Peyer's patch (tissue), 4 donors: ENCODE results near the gene SLC29A4.

ENCODE experiments used
- POLR2A ChIP-seq, 2 donors: fragments of 450-650 bp; IDR thresholded peaks; one replicate each; pipeline ENCODE4 v1.5.1; 2017; ENCODE audit warnings: antibody characterized with exemption in 2 of 2, mild to moderate bottlenecking in 2 of 2, moderate library complexity in 2 of 2
- TF ChIP-seq, protein P1 (sequence below), 6 experiments: fragments of 450-650 bp in 4 of 6; fragments of 200-600 bp in 2 of 6; sonication (generic) in 1 of 6; IDR thresholded peaks; one replicate each; pipeline ENCODE4 v1.5.1; 2017 to 2019; ENCODE audit warnings: antibody characterized with exemption in 6 of 6, mild to moderate bottlenecking in 3 of 6, moderate library complexity in 1 of 6

DNA sequence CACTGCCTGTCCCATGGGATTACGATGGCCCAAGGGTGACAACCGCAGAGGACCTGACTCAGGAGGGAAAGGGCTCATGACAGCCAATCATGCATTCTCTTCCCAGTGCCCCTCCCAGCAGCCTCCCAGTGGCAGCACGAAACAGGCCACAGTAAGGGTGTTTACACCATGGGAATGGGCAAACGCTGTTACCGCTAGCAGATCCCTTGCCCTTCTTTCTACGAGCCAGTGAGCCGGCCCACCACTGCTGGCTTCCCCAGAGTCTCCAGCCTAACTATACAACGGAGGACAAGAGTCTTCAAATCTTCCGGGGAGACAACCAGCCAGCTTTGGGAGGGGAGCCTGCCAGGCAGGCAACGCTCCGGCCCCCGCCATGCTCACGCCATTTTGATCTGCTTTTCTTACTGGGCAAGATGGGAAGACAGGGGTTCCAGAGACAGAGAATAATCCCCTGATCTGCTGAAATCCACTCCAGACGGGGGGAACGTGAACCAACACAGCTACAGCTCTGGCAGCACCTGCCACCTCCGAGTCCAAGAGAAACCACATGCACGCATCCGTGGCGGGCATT lies 69.8 kb downstream of the SLC29A4 start:
- TF ChIP-seq, protein P1, sequence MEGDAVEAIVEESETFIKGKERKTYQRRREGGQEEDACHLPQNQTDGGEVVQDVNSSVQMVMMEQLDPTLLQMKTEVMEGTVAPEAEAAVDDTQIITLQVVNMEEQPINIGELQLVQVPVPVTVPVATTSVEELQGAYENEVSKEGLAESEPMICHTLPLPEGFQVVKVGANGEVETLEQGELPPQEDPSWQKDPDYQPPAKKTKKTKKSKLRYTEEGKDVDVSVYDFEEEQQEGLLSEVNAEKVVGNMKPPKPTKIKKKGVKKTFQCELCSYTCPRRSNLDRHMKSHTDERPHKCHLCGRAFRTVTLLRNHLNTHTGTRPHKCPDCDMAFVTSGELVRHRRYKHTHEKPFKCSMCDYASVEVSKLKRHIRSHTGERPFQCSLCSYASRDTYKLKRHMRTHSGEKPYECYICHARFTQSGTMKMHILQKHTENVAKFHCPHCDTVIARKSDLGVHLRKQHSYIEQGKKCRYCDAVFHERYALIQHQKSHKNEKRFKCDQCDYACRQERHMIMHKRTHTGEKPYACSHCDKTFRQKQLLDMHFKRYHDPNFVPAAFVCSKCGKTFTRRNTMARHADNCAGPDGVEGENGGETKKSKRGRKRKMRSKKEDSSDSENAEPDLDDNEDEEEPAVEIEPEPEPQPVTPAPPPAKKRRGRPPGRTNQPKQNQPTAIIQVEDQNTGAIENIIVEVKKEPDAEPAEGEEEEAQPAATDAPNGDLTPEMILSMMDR (IDR thresholded peaks at IDR 0.05), result no peak
- no peak for TF ChIP-seq POLR2A (IDR thresholded peaks at IDR 0.05)
